Activated B cell treated with CpG ODN at 0.5 μM for 24 hours (primary cell): Measurements from ENCODE around the gene DDX23. TPM values are rescaled to one million over a fixed set of nuclear protein-coding genes. Genes with fewer than 3 reads are reported as not detected.

Experiments
- ATAC-seq: fragments of 200-7000 bp; cut with Tn5 transposase; one replicate; pipeline ENCODE4 v1.10.0; 2021; ENCODE audit warnings: low read depth, mild to moderate bottlenecking, moderate library complexity
- CTCF ChIA-PET: fragments of 350-600 bp; sonication (Branson Sonifier 250); formaldehyde crosslinking; loops from one replicate; lab custom pipeline; 2021; ENCODE audit warnings: antibody characterized with exemption; lab: Charles Lee
- POLR2A ChIA-PET: fragments of 350-600 bp; sonication (Branson Sonifier 250); formaldehyde crosslinking; loops from one replicate; lab custom pipeline; 2021; ENCODE audit warnings: antibody characterized with exemption; lab: Charles Lee
- DNase-seq: peaks from one replicate; pipeline ENCODE4 v3.0.0; 2022
- H3K27ac Mint-ChIP-seq: one replicate; pipeline ENCODE4 v1.8.0; 2020; ENCODE audit warnings: mixed read lengths
- H3K27me3 Mint-ChIP-seq: one replicate; pipeline ENCODE4 v1.8.0; 2021; ENCODE audit warnings: mixed read lengths
- H3K36me3 Mint-ChIP-seq: one replicate; pipeline ENCODE4 v1.8.0; 2021; ENCODE audit warnings: low read depth, mixed read lengths
- H3K4me1 Mint-ChIP-seq: one replicate; pipeline ENCODE4 v1.8.0; 2021; ENCODE audit warnings: mixed read lengths
- H3K4me3 Mint-ChIP-seq: one replicate; pipeline ENCODE4 v1.8.0; 2020; ENCODE audit warnings: mild to moderate bottlenecking, mixed read lengths
- H3K9me3 Mint-ChIP-seq: one replicate; pipeline ENCODE4 v1.8.0; 2020; ENCODE audit warnings: mixed read lengths
- CTCF ChIP-seq: fragments of 200-600 bp; IDR thresholded peaks from one replicate; pipeline ENCODE4 v1.8.0; 2022; ENCODE audit warnings: antibody characterized with exemption, mild to moderate bottlenecking
- intact Hi-C: fragments of 100-400 bp; cut with micrococcal nuclease; formaldehyde crosslinking; loops from one replicate; pipeline ENCODE4 v1.15.1; 2024
- total RNA-seq: library from RNA; stranded (reverse); gene quantifications from 2 replicates; pipeline ENCODE4 v1.2.3, GENCODE V29; 2022

The DDX23 gene
- total RNA-seq, 1 donor from 2014 or later: 116 TPM

GRCh38 chr12:48890657-48891418 is 38.9 kb upstream of the DDX23 start:
- no peaks in the 10 kb centered on the region for H3K4me1 Mint-ChIP-seq
- intact Hi-C loops: loop anchor here (1.0 to 5.0 kb wide), 3 partner anchors 38 to 139 kb away; no protein-coding TSS in a partner anchor
- H3K9me3 Mint-ChIP-seq: no peaks in the 10 kb centered on the region
- H3K27ac Mint-ChIP-seq: no peak overlapping the region
- ChIA-PET POLR2A (interaction anchor here (1.0 to 3.6 kb wide), 2 partner anchors 25 to 38 kb away, joined by 5 to 30 read pairs; partner anchors contain the start of gene DDX23), CTCF (interaction anchor here (0.7 to 8.9 kb wide), 10 partner anchors 10 to 336 kb away, joined by 3 to 207 read pairs (median 6); partner anchors contain the start of genes DDX23, FKBP11 and RND1)
- H3K27me3 Mint-ChIP-seq: peaks cover 14% of the 10 kb centered on the region
- no peak overlapping the region for H3K4me3 Mint-ChIP-seq
- no peaks in the 10 kb centered on the region for H3K36me3 Mint-ChIP-seq
- TF ChIP-seq CTCF: peak; percentile 75
- DNase-seq (peak; percentile 74), ATAC-seq (peak; percentile 98)

GRCh38 chr12:48889679-48890078 is 37.7 kb upstream of the DDX23 start:
- Mint-ChIP-seq H3K27ac (no peak overlapping the region), H3K36me3 (no peaks in the 10 kb centered on the region), H3K9me3 (no peaks in the 10 kb centered on the region), H3K4me3 (no peak overlapping the region), H3K27me3 (peaks cover 13% of the 10 kb centered on the region), H3K4me1 (no peaks in the 10 kb centered on the region)
- ChIA-PET POLR2A (interaction anchor here (0.5 to 3.6 kb wide), 2 partner anchors 37 to 136 kb away, joined by 3 to 30 read pairs; partner anchors contain the start of gene DDX23), CTCF (interaction anchor here (0.6 to 8.9 kb wide), 10 partner anchors 23 to 878 kb away, joined by 3 to 207 read pairs (median 4); partner anchors contain the start of genes DDX23, FKBP11 and RND1)
- DNase-seq: no peak
- TF ChIP-seq CTCF: no peak
- no peak for ATAC-seq
- intact Hi-C loops: loop anchor here (1.0 to 5.0 kb wide), 3 partner anchors 36 to 137 kb away; no protein-coding TSS in a partner anchor

GRCh38 chr12:48883305-48884161 is 31.6 kb upstream of the DDX23 start:
- CTCF ChIA-PET: interaction anchor here (1.3 kb wide), 1 partner anchor 30 kb away, joined by 4 read pairs; no protein-coding TSS in a partner anchor
- DNase-seq: no peak
- Mint-ChIP-seq H3K36me3 (no peaks in the 10 kb centered on the region), H3K4me3 (no peak overlapping the region), H3K4me1 (no peaks in the 10 kb centered on the region), H3K9me3 (no peaks in the 10 kb centered on the region), H3K27ac (peak overlapping the region; percentile 30), H3K27me3 (peaks cover 21% of the 10 kb centered on the region)
- intact Hi-C loops: no loop called here
- no peak for TF ChIP-seq CTCF
- no peak for ATAC-seq
- POLR2A ChIA-PET: no interaction called here

GRCh38 chr12:48882972-48883304 is 31.0 kb upstream of the DDX23 start:
- ChIA-PET CTCF (no interaction called here), POLR2A (no interaction called here)
- no peak for ATAC-seq
- H3K36me3 Mint-ChIP-seq: no peaks in the 10 kb centered on the region
- no peak for TF ChIP-seq CTCF
- peak overlapping the region; percentile 30 for H3K27ac Mint-ChIP-seq
- H3K9me3 Mint-ChIP-seq: no peaks in the 10 kb centered on the region
- peaks cover 21% of the 10 kb centered on the region for H3K27me3 Mint-ChIP-seq
- intact Hi-C loops: no loop called here
- H3K4me3 Mint-ChIP-seq: no peak overlapping the region
- H3K4me1 Mint-ChIP-seq: no peaks in the 10 kb centered on the region
- DNase-seq: no peak
